Urinary bladder (tissue), 4 donors: ENCODE results near the gene LRRC37B. TPM values are rescaled to one million over a fixed set of nuclear protein-coding genes. Genes with fewer than 3 reads are reported as not detected.
"Not testable (repeated sequence)": the region's sequence is repeated elsewhere in the genome, so short reads cannot be mapped to it uniquely, and the experiment has no call there.

Experiments used
- DNase-seq: peaks from one replicate; pipeline ENCODE4 v3.0.0-alpha.2; 2015; ENCODE audit errors: extremely low spot score
- H3K27ac ChIP-seq: one replicate; pipeline ENCODE4 v1.5.1; 2013; ENCODE audit warnings: low read depth, mild to moderate bottlenecking, moderate library complexity
- H3K36me3 ChIP-seq: one replicate; pipeline ENCODE4 v1.6.1; 2013; ENCODE audit warnings: mild to moderate bottlenecking, moderate library complexity; ENCODE audit not compliant: insufficient read depth
- H3K4me1 ChIP-seq: one replicate; pipeline ENCODE4 v1.6.1; 2013; ENCODE audit warnings: mild to moderate bottlenecking, moderate library complexity; ENCODE audit not compliant: insufficient read depth
- H3K4me3 ChIP-seq: one replicate; pipeline ENCODE4 v1.5.1; 2013; ENCODE audit warnings: low read depth, low read length
- WGBS: extraction: QIAGEN DNeasy Blood & Tissue Kit; methylation state at CpG from one replicate; pipeline ENCODE4 v1.1.7; 2013; 5-methylcytosine and 5-hydroxymethylcytosine counted together
- polyA plus RNA-seq: library from polyadenylated mRNA; stranded (reverse); fragments of 200-250 nt; gene quantifications from one replicate; pipeline ENCODE4 v1.2.3, GENCODE V29; 2013
- total RNA-seq: library from RNA; depleted of rRNA; stranded (reverse); fragments of >200 nt; gene quantifications from one replicate; pipeline ENCODE4 v1.2.3, GENCODE V29; 2014
- donor health status: healthy with polysubstance abuse.
- donor health status: healthy.

The LRRC37B gene
- total RNA-seq (31.6 TPM), polyA plus RNA-seq (9.4 TPM)

DNA sequence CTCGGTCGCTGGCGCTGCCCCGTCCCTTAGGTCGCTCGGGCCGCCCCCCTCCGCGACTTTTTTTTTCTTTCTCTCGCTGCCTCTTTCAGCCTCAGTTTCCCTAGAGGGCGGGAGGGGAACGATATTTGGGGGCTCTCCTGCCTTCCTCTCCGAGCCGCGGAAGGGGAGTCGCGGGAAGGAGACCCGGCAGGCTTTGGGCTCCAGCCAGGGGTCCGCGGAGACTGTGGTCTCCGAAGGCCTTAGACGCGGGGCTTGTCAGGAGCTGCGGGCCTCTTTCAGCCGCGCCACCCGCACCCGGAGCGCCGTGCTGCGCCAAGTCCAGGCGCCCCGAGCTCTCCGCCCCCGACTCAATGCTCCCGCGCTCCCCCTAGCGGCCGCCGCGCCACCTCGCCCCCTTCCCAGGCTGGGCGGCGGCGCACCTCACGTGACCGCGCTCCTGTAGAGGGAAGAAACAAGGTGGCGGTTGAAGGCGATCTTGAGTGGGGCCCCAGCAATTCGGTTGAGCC is at the start of gene LRRC37B:
Gene LRRC37B, plus strand, starts transcription at position 427 of the 506 bp plus-strand sequence. CDS start 14,010 bp downstream, outside the sequence.
- peaks cover 2% of the 10 kb centered on the region for H3K36me3 ChIP-seq
- under 1% methylated on average over 51 of the region's 51 CpGs for WGBS

DNA sequence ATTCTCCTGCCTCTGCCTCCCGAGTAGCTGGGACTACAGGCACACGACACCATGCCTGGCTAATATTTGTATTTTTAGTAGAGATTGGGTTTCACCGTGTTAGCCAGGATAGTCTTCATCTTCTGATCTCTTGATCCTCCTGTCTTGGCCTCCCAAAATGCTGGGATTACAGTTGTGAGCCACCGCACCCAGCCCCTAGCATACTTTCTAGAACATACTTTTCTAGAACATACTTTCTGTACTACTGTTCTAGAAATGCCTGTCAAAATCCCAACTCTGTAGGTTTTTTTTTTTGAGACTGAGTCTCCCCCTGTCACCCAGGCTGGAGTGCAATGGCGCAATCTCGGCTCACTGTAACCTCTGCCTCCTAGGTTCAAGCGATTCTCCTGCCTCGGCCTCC is 43.1 kb upstream of the LRRC37B start:
- not testable (repeated sequence) for H3K4me3 ChIP-seq, DNase-seq, H3K4me1 ChIP-seq, H3K27ac ChIP-seq, H3K36me3 ChIP-seq
- WGBS: 89% methylated on average over 8 of the region's 8 CpGs

More for the DNA sequence above, at the start of gene LRRC37B:
- Histone ChIP-seq H3K4me1 (no peaks in the 10 kb centered on the region), H3K27ac (peak within 1 kb of the TSS; percentile 51), H3K4me3 (peak within 1 kb of the TSS; percentile 96)
- peak; percentile 42 for DNase-seq

DNA sequence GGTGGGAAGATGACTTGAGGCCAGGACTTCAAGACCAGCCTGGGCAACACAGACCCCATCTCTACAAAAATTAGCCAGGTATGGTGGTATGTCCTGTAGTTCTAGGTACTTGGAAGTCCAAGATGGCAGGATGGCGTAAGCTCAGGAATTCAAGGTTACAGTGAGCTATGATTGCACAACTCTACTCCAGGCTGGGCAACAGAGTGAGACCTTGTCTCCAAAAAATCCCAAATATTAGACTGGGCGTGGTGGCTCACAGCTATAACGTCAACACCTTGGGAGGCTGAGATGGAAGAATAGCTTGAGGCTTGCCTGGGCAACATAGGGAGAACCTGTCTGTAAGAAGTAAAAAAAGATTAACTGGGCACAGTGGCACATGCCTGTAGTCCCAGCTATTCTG is 39.5 kb upstream of the LRRC37B start:
- WGBS: 95% methylated on average over 3 of the region's 3 CpGs
- no peaks in the 10 kb centered on the region for H3K4me1 ChIP-seq
- no peaks in the 10 kb centered on the region for H3K36me3 ChIP-seq
- no peak overlapping the region for H3K27ac ChIP-seq
- no peak for DNase-seq
- no peak overlapping the region for H3K4me3 ChIP-seq

DNA sequence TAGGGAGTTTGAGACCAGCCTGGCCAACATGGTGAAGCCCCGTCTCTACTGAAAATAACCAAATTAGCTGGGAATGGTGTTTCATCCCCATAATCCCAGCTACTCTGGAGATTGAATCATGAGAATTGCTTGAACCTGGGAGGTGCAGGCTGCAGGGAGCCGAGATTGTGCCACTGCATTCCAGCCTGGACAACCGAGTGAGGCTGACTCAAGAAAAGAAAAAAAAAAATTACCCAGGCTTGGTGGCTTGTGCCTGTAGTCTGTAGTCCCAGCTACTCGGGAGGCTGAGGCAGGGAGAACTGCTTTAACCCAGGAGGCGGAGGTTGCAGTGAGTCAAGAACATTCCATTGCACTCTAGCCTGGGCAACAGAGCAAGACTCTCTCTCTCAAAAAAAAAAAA is 36.8 kb upstream of the LRRC37B start:
- not testable (repeated sequence) for DNase-seq, H3K27ac ChIP-seq, H3K36me3 ChIP-seq, H3K4me3 ChIP-seq, H3K4me1 ChIP-seq
- WGBS: 80% methylated on average over 5 of the region's 5 CpGs

DNA sequence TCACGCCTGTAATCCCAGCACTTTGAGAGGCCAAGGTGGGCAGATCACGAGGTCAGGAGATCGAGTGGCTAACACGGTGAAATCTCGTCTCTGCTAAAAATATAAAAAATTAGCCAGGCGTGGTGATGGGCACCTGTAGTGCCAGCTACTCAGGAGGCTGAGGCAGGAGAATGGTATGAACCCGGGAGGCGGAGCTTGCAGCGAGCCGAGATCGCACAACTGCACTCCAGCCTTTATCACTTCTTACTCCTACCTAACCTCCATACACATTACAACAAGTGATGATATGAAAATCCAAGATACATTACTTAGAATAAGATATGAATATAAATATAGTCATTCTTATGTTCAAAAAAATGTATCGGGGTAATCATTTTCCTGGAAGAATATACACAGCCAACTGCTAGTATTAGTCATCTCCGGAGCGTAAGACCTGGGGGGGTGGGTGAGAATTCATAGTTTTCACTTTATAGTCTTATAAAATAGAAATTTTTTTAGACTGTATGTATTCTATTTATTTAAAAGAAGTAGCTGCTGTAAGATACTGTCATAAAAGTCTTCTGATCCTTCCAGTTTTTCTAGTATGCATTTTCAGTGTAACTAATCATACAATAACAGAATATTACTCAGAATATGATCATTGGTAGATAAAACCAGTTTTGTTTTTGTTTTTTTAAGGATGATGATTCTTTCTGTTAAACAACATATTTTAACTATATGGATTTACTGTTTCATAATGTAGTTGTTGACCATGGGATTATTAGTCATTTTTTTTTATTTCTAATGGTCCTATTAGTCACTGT is 32.7 kb upstream of the LRRC37B start:
- not testable (repeated sequence) for H3K27ac ChIP-seq, DNase-seq, H3K4me1 ChIP-seq, H3K4me3 ChIP-seq, H3K36me3 ChIP-seq
- 97% methylated on average over 14 of the region's 14 CpGs for WGBS

DNA sequence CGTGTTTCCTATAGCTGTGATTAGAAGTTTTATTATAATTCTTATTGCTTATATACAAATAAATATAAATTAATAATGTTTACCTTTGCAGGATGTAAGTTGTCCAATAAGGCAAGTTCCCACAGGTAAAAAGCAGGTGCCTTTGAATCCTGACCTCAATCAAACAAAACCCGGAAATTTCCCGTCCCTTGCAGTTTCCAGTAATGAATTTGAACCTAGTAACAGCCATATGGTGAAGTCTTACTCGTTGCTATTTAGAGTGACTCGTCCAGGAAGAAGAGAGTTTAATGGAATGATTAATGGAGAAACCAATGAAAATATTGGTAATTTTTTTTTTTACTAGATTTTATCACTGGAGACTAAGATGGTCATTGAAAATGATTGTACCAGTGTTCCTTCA is 31.8 kb upstream of the LRRC37B start:
- H3K36me3 ChIP-seq, H3K27ac ChIP-seq, H3K4me1 ChIP-seq, DNase-seq, H3K4me3 ChIP-seq: not testable (repeated sequence)
- 75% methylated on average over 5 of the region's 5 CpGs for WGBS

DNA sequence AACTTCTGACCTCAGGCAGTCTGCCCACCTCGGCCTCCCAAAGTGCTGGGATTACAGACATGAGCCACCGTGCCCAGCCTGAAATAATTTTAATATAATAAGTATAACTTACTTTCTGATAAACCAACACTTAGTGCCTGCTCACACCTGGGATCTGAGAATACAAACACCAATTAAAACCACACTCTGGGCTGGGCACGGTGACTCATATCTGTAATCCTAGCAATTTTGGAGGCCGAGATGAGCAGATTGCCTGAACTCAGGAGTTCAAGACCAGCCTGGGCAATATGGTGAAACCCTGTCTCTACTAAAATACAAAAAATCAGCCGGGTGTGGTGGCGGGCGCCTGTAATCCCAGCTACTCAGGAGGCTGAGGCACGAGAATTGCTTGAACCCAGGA is 15.4 kb upstream of the LRRC37B start:
- not testable (repeated sequence) for DNase-seq, H3K36me3 ChIP-seq, H3K4me1 ChIP-seq, H3K4me3 ChIP-seq, H3K27ac ChIP-seq
- 95% methylated on average over 8 of the region's 8 CpGs for WGBS

DNA sequence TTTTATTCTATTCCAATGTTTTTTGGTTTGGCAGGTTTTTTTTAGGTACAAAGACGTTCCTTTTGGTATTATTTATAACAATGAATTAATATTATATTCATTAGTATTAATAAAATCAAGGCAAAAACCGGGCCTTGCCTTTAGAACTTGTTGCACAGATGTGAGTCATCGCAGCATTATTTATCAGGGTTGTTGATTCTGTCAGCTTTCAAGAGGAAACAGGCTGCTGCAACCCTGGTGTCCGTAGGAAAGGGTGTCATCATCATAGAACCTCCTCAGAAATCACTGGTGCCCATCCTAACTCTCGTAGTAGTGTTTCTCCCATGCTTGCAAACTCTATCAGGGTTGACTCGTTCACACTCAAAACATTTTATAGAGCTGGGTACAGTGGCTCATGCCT is 10.2 kb upstream of the LRRC37B start:
- peaks cover 2% of the 10 kb centered on the region for H3K36me3 ChIP-seq
- H3K4me1 ChIP-seq: no peaks in the 10 kb centered on the region
- 90% methylated on average over 6 of the region's 6 CpGs for WGBS
- DNase-seq: no peak
- no peak overlapping the region for H3K27ac ChIP-seq
- no peak overlapping the region for H3K4me3 ChIP-seq

DNA sequence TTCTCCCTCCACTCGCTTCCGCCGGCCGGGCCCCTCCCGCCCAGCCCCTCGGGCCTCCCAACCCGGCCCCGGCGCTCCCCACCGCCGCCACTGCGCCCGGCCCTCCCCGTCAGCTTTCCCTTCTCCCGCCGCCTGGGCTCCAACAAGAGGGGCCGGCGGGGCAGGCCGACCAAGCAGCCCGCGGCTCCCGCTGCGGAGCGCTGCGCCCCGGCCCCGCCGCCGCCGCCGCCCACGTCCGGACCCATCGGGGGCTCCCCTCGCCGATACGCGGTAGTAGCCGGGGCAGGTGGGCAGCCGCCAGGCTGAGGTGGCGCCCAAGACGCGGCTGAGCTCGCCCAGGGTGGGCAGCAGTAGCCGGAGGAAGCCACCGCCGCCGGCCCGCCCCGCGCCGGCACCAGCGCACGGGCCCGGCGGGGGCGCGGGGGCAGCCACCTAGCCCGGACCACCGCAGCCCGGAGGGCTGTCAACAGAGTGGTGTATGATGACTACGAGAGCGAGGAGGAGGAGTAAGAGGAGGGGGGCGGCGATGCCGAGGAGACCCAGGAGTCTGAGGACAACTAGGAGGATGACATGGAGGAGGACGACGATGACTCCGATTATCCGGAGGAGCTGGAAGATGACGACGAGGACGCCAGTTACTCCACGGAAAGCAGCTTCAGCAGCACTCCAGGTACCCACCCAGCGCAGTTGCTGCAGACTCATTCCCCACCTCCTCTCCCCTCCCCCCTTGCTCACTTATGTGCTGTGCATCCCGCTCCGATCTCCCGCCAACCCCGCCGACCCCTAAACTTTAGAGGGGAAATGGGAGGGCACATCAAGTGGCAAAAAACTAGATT is 498 bp downstream of the LRRC37B start:
- Histone ChIP-seq H3K4me3 (peak overlapping the region; percentile 96), H3K36me3 (no peaks in the 10 kb centered on the region), H3K4me1 (no peaks in the 10 kb centered on the region), H3K27ac (peak overlapping the region; percentile 51)
- under 1% methylated on average over 80 of the region's 80 CpGs for WGBS
- peak; percentile 4 for DNase-seq

DNA sequence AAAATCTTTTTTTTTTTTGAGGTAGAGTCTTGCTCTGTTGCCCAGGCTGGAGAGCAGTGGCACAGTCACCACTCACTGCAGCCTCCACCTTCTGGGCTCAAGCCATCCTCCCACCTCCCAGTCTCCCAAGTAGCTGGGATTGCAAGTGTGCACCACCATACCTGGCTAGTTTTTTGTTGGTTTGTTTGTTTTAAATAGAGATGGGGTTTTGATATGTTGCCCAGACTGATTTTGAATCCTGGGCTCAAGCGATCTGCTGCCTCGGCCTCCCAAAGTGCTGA is 2.0 kb downstream of the LRRC37B start:
- 95% methylated on average over 2 of the region's 2 CpGs for WGBS
- DNase-seq: no peak
- Histone ChIP-seq H3K27ac (no peak overlapping the region), H3K4me3 (no peak overlapping the region), H3K4me1 (no peaks in the 10 kb centered on the region), H3K36me3 (no peaks in the 10 kb centered on the region)

DNA sequence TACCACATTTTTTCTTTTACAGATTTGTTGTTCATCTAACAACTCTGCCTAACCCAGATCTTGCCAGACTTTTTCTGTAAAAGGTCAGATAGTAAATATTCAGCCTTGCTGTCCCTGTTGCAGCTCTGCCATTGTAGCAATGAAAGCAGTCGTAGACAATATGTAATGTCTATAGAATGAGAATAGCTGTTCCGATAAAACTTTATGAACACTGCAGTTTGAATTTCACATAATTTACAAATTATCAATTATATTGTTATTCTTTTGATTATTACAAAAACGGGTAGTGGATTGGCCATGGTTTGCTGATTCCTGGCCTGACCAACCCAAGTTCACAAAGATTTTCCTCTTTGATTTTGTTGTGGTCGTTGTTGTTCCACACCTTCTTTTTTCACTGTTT is 2.9 kb downstream of the LRRC37B start:
- no peaks in the 10 kb centered on the region for H3K4me1 ChIP-seq
- no peaks in the 10 kb centered on the region for H3K36me3 ChIP-seq
- WGBS: 78% methylated on average over 4 of the region's 4 CpGs
- no peak overlapping the region for H3K4me3 ChIP-seq
- DNase-seq: no peak
- no peak overlapping the region for H3K27ac ChIP-seq

DNA sequence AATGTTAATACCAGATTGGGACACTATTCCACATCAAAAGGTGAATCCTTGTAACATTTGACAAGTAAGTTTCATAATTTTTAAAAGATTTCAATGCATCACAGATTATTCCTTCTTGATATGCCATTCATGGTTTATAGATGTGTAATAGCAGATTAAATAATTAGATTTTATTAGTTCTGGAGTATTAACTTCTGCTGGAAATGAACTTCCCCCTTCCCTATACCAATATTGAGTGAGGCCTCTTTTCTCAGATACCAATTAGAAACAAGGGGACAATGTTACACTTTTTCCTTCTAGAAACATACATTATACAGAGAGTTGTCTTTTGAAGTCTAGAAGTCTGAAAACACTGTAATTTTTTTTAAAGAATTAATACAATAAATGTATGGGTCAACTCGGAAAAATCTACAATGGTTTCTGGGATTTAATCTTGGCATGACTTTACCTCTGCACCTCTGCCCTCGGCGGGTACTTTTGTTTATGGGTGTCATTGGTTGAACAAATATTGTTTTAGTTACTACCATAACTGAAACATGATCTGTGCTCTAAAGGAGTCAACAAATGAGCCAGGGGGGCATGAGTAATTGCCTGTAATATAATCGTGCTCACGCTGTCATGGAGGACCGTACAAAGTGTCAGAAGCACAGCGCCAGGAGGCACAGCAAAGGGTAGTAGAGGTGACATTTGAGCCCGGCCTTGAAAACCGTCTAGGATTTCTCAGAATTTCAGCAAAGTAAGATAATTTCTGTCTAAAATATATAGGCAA is 8.2 kb downstream of the LRRC37B start:
- Histone ChIP-seq H3K27ac (no peak overlapping the region), H3K4me1 (no peaks in the 10 kb centered on the region), H3K4me3 (no peak overlapping the region), H3K36me3 (no peaks in the 10 kb centered on the region)
- no peak for DNase-seq
- WGBS: 84% methylated on average over 9 of the region's 9 CpGs

DNA sequence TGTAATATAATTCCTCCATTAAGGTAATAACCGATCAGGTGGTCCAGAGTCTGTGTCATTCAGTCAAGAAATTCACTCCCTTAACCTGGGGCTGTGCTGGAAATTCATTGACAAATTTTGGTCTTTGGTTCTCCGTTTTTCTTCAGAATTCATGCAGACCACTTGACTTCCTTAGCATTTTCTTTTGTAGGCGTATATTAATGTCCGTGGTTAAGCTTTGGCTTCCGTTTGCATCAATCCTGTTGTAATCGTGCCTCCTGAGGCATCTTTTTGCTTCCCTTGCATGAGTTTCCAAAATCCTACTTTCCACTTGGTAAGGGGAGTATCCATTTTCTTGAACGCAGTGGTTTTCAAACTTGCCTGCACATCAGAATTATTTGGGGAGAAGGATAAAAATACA is 9.0 kb downstream of the LRRC37B start:
- H3K4me1 ChIP-seq: no peaks in the 10 kb centered on the region
- no peak for DNase-seq
- 85% methylated on average over 7 of the region's 7 CpGs for WGBS
- H3K4me3 ChIP-seq: no peak overlapping the region
- H3K36me3 ChIP-seq: no peaks in the 10 kb centered on the region
- H3K27ac ChIP-seq: no peak overlapping the region
